ENCODE measurements around the gene TCF7L2. TPM values are rescaled to one million over a fixed set of nuclear protein-coding genes. Genes with fewer than 3 reads are reported as not detected.

Gene TCF7L2
- polyA plus RNA-seq, 1 experiment: 11.3 TPM

- H3K27me3 ChIP-seq (ENCODE audit: control insufficient read depth, insufficient read depth, low read length): no peaks in the 10 kb centered on the region
- H3K36me3 ChIP-seq (ENCODE audit: control insufficient read depth, insufficient read depth, low read length): peaks cover 1% of the 10 kb centered on the region; the same call in 1 of the 2 replicates
- DNase-seq (ENCODE audit: low read depth): no peak
- CTCF ChIA-PET: no interaction called here
- POLR2A ChIA-PET: interaction anchor here (0.5 kb wide), 1 partner anchor 198 kb away, joined by 3 read pairs; no protein-coding TSS in a partner anchor
- TF ChIP-seq CTCF (IDR thresholded peaks at IDR 0.05; ENCODE audit: insufficient read depth, low read depth, low read length): no peak
- H3K4me3 ChIP-seq (ENCODE audit: low read depth, low read length): no peak overlapping the region
These were observed 163.2 kb downstream of the TCF7L2 start for GRCh38 chr10:113113241-113113640.

GRCh38 chr10:113113918-113114317, 163.9 kb downstream of the TCF7L2 start:
- H3K4me3 ChIP-seq (ENCODE audit: low read depth, low read length): no peak overlapping the region
- POLR2A ChIA-PET: interaction anchor here (0.5 kb wide), 1 partner anchor 199 kb away, joined by 3 read pairs; no protein-coding TSS in a partner anchor
- no peak for DNase-seq (ENCODE audit: low read depth)
- CTCF ChIA-PET: no interaction called here
- peaks cover 1% of the 10 kb centered on the region; the same call in 1 of the 2 replicates for H3K36me3 ChIP-seq (ENCODE audit: control insufficient read depth, insufficient read depth, low read length)
- no peaks in the 10 kb centered on the region for H3K27me3 ChIP-seq (ENCODE audit: control insufficient read depth, insufficient read depth, low read length)
- TF ChIP-seq CTCF (IDR thresholded peaks at IDR 0.05; ENCODE audit: insufficient read depth, low read depth, low read length): no peak

DNA sequence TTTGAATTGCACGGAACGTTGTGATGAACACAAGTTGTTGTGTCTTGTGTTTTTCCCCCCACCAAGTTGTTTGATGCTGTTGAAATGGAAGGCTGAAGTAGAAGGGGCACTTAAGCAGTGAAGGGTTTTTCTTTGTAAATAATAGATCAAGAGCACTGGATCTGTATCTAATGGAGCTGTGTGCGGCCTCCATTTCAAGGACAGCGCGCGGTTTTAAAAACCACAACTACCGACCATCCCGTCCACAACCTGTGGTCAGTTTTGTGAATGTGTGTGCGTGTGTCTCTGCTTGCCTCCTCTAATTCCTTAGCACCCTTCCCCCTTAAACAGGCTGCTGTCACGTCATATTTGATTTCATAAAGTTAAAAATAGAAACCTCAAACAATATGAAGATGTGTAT, 165.5 kb downstream of the TCF7L2 start:
- no peak for TF ChIP-seq CTCF (IDR thresholded peaks at IDR 0.05; ENCODE audit: insufficient read depth, low read depth, low read length)
- Histone ChIP-seq H3K4me3 (ENCODE audit: low read depth, low read length) (no peak overlapping the region), H3K36me3 (ENCODE audit: control insufficient read depth, insufficient read depth, low read length) (peaks cover 1% of the 10 kb centered on the region; the same call in 1 of the 2 replicates), H3K27me3 (ENCODE audit: control insufficient read depth, insufficient read depth, low read length) (no peaks in the 10 kb centered on the region)
- ChIA-PET POLR2A (no interaction called here), CTCF (no interaction called here)
- no peak for DNase-seq (ENCODE audit: low read depth)

GRCh38 chr10:113118882-113119281, 168.8 kb downstream of the TCF7L2 start:
- H3K36me3 ChIP-seq (ENCODE audit: control insufficient read depth, insufficient read depth, low read length): no peaks in the 10 kb centered on the region
- CTCF ChIA-PET: no interaction called here
- no peak overlapping the region for H3K4me3 ChIP-seq (ENCODE audit: low read depth, low read length)
- no peaks in the 10 kb centered on the region for H3K27me3 ChIP-seq (ENCODE audit: control insufficient read depth, insufficient read depth, low read length)
- TF ChIP-seq CTCF (IDR thresholded peaks at IDR 0.05; ENCODE audit: insufficient read depth, low read depth, low read length): no peak
- POLR2A ChIA-PET: no interaction called here
- DNase-seq (ENCODE audit: low read depth): no peak

DNA sequence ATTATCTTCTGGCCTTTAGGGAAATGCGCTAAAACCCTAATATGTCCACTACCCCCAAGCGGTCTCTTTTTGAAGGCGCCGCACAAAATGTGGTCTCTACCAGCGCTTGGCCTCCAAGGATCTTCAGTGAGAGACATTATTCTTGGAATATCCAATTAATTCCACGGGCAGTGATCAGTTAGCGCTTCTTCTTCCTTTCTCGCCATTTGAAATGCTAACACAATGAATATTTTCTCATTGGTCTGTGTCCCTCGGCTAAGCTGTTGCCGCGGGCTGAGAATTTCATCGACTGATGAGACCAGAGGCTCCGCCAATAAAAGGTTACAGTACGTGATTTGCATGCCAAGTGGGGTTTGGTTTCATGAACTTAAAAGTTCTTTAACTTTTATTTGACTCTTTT, 169.8 kb downstream of the TCF7L2 start:
- POLR2A ChIA-PET: no interaction called here

More for the DNA sequence above, 169.8 kb downstream of the TCF7L2 start:
- DNase-seq (ENCODE audit: low read depth): no peak
- CTCF ChIA-PET: no interaction called here
- H3K36me3 ChIP-seq (ENCODE audit: control insufficient read depth, insufficient read depth, low read length): no peaks in the 10 kb centered on the region
- no peaks in the 10 kb centered on the region for H3K27me3 ChIP-seq (ENCODE audit: control insufficient read depth, insufficient read depth, low read length)
- TF ChIP-seq CTCF (IDR thresholded peaks at IDR 0.05; ENCODE audit: insufficient read depth, low read depth, low read length): no peak
- H3K4me3 ChIP-seq (ENCODE audit: low read depth, low read length): no peak overlapping the region
